AG09309 (cell line): ENCODE measurements around the gene TPK1.

Source experiments
- DNase-seq: peaks from one replicate; pipeline ENCODE4 v3.0.0-alpha.2; 2010; ENCODE audit warnings: low read depth
- H3K4me3 ChIP-seq: 2 replicates; pipeline ENCODE4 v1.5.1; 2011; ENCODE audit warnings: mild to moderate bottlenecking, low read depth, low read length, moderate library complexity; ENCODE audit not compliant: control insufficient read depth
- TF ChIP-seq, protein P1 (sequence below): IDR thresholded peaks from 2 replicates; pipeline ENCODE4 v1.5.1; 2011; ENCODE audit warnings: mild to moderate bottlenecking, low read depth, low read length, inconsistent platforms; ENCODE audit not compliant: insufficient read depth, control insufficient read depth; ENCODE audit errors: missing control alignments

TPK1 gene

DNA sequence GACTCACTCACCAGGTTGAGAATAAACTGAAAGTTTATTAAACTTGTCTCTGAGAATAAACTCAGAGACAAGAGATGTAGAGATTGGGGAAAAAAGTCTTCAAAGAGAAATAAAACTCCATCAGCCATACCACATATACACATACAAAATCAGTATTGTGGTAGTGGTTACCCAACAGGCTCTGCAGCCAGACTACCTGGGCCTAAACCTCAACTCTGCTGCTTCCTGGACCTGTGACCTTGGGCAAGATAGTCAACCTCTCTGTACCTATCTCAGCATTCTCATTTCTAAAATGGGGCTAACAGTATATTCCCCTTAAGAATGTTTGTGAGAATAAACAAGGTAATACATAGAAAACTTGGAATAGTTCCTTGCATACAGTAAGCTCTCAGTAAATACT, 15.3 kb downstream of the TPK1 start:
- H3K4me3 ChIP-seq: no peak overlapping the region
- DNase-seq: no peak
- TF ChIP-seq, protein P1, sequence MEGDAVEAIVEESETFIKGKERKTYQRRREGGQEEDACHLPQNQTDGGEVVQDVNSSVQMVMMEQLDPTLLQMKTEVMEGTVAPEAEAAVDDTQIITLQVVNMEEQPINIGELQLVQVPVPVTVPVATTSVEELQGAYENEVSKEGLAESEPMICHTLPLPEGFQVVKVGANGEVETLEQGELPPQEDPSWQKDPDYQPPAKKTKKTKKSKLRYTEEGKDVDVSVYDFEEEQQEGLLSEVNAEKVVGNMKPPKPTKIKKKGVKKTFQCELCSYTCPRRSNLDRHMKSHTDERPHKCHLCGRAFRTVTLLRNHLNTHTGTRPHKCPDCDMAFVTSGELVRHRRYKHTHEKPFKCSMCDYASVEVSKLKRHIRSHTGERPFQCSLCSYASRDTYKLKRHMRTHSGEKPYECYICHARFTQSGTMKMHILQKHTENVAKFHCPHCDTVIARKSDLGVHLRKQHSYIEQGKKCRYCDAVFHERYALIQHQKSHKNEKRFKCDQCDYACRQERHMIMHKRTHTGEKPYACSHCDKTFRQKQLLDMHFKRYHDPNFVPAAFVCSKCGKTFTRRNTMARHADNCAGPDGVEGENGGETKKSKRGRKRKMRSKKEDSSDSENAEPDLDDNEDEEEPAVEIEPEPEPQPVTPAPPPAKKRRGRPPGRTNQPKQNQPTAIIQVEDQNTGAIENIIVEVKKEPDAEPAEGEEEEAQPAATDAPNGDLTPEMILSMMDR: no peak

DNA sequence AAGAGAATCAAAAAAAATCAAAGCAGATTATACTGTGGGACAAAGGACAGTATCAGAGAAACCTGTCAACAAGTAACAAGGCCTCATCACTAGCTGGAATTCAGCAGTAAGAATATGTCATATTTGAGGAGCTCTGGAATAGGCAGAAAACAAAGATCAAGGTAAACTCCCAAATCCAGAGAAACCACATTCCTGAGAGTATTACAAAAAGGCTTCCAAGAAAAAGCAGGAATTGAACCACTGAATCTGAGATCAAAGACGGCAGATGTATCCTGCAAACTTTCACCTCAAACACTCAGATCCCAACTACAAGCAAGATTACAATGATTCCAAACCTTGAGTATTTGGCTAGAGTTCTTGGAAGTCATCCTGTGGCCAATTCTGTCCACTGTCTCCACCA, 16.3 kb downstream of the TPK1 start:
- no peak for DNase-seq
- TF ChIP-seq, protein P1: no peak
- H3K4me3 ChIP-seq: no peak overlapping the region

DNA sequence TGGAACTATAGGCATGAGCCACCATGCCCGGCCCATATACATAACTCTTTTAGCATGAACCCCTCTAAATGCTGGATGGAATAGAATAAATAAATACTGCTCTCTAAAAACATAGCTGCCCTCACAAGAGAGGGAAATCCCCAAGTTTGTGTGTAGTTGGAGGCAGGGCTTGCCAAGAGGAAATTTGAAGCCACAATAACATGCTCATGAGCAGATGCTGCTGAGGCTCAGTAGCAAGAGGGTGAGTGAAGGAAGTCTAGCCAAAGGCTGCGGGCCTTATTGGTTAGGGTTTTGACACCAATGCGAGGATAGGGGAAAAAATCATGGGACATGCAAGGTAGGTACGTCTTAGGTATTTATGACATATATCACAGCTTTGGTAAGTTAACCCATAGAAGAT, 17.3 kb downstream of the TPK1 start:
- no peak for DNase-seq
- TF ChIP-seq, protein P1: no peak
- no peak overlapping the region for H3K4me3 ChIP-seq

DNA sequence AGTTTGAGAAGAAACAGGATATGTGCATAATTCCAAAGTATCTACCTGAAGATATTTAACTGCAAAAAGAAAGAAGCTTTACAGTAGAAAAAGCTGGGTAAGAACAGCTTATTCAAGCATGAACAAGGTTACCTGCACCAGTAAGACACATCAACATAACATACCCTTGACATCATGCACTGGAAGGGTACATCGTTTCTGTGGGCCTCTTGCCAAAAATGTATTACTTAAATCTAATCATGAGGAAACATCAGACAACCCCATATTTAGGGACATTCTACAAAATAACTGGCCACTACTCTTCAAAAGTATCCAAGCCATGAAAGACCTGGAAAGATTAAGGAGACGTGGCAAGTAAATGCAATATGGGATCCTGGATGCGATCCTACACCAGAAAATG, 18.9 kb downstream of the TPK1 start:
- DNase-seq: no peak
- H3K4me3 ChIP-seq: no peak overlapping the region
- TF ChIP-seq, protein P1: no peak

DNA sequence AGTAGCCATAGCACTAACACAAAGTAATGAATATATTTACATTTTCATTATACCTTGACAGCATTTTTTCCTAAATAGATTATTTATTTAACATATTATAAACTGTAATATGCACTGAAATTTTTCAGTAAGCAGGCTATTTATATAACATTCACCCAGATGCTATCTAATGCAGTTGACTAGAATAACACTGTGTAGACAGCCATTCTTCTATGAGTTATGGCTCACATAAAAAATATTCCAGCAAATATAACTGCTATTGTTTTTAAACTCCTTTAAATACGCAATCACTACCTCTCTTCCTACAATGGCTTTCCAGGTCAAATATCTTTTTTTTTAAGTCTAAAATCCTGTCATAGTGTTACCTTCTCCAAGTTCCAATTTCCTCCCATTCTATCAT, 21.6 kb downstream of the TPK1 start:
- no peak overlapping the region for H3K4me3 ChIP-seq
- TF ChIP-seq, protein P1: no peak
- DNase-seq: no peak

DNA sequence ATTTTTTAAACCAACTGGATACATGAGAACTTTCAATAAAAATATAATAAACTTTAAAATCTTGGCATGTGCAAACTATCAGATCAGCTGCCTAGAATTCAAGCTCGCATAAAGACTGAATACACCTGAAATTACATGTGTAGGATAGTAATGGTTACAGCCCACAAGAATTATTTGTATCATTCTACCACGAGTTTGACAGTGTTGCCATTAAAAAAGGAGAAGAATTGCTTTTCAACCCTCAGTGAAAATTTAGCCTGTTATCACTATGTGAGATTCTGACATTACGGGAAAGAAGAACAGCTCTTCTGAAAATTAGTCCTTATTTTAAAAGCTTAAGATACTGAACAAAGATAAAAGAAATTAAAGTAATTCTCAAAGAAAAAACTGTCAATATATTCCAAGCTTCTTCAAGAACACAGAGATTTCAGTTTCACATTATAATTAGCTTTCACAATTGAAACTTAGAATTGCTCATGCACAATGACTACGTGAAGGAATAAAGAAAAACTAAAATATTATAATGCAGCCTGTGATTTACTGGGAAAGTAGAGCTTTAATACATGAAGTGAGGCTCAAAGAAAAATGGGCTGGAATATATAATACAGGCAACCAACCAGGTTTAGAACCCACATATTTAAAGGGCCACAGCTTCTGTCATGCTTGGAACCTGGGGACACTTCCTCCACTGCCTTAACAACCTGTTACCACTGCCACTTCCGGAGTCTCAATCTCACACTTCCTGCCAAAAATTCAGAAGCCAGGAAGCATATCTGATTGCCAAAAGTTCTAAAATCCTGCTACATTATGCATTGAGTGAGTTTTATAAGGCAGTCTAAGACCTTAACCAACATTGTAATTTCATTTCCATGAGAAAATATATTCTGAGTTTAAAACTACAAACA, 23.2 kb downstream of the TPK1 start:
- TF ChIP-seq, protein P1: no peak
- DNase-seq: no peak
- H3K4me3 ChIP-seq: no peak overlapping the region
